HG03520 (cell line): ENCODE results near the gene EXD3.

ENCODE experiments used
- ATAC-seq: cut with Tn5 transposase; IDR thresholded peaks from one replicate; pipeline ENCODE4 v1.9.1; 2021; ENCODE audit warnings: mild to moderate bottlenecking, moderate library complexity; ENCODE audit not compliant: unreplicated experiment

Gene EXD3

DNA sequence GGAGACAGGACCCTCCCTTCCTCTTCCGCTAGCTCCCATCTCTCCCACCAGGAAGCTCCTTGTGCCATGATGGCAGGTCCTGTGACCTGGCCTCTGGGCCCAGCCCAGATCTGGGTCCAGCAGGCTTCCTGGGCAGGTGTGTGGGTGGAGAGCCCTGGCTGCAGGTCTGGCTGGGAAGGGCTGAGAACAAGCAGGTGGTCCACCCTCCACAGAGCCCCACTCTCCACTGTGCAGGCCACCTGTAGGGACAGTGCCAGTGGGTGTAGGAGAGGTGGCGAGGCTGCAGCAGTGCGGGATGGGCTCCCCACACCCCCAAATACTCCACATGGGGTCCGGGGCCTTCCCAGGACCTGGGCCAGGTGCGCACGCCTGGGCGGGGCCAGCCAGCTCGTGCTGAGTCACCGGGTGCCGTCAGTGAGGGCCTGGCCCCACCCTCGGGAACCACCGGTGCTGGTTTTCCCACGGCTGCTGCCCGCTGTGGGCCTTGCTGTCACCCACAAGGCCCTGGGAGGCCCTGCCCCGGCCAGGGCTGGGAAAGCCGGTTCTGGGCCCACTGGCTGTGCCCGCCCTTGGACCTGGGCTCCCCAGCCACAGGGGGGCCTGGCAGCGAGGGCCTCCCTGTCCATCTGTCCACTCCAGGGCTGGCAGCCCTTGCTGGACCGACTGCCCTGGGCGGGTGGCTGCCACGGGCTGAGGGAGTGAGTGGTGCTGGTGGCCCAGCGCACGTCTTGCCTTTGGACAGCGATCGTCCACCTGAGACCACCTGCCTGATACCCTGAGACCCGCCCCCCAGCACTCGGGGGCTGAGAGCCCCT lies 111.6 kb downstream of the EXD3 start:
- no peak for ATAC-seq

GRCh38 chr9:137310189-137311052 lies 112.5 kb downstream of the EXD3 start:
- no peak for ATAC-seq

GRCh38 chr9:137309368-137310188 lies 113.4 kb downstream of the EXD3 start:
- no peak for ATAC-seq

- no peak for ATAC-seq
Measured at GRCh38 chr9:137308057-137308619, 114.8 kb downstream of the EXD3 start.

- no peak for ATAC-seq
Measured at GRCh38 chr9:137307255-137308056, 115.5 kb downstream of the EXD3 start.

- ATAC-seq = no peak
Measured at GRCh38 chr9:137306850-137307254, 116.1 kb downstream of the EXD3 start.

DNA sequence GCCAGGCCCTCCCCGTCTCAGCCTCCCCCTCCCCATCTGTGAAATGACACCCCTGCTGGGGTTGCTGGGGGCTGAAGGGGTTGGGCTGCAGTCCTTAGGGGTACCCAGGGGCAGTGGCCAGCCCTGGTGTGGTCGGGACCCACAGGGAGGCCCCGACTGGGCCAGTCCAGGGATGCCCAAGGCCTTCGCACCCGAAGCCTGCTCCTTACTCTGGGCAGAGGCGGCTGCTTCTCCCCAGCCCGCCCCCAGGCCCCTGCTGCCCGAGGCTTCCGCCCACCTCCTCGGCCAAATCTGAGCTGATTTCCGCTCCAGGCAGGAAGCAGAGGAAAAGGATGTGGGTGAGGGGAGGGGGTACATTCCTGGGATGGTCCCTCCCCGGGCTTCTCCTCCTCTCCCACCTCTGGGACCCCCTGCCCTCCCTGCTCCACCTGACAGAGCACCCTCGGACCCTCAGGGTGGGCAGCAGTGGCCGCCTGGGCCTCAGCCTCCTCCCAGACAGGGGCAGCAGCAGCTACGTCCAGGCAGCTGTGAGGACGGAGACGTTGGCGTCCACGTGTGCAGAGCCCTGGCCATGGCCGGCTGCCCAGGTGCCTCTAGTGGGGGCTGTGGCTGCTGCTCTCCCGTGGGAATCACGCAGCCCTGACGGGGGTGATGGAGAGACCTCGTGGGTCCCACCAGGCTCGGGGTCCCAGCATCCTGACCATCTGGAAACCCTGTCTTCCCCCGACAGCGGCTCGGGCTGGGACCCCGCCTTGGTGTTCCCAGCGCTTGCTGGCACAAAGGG lies 116.7 kb downstream of the EXD3 start:
- no peak for ATAC-seq

GRCh38 chr9:137305798-137306065 lies 117.2 kb downstream of the EXD3 start:
- ATAC-seq = no peak

DNA sequence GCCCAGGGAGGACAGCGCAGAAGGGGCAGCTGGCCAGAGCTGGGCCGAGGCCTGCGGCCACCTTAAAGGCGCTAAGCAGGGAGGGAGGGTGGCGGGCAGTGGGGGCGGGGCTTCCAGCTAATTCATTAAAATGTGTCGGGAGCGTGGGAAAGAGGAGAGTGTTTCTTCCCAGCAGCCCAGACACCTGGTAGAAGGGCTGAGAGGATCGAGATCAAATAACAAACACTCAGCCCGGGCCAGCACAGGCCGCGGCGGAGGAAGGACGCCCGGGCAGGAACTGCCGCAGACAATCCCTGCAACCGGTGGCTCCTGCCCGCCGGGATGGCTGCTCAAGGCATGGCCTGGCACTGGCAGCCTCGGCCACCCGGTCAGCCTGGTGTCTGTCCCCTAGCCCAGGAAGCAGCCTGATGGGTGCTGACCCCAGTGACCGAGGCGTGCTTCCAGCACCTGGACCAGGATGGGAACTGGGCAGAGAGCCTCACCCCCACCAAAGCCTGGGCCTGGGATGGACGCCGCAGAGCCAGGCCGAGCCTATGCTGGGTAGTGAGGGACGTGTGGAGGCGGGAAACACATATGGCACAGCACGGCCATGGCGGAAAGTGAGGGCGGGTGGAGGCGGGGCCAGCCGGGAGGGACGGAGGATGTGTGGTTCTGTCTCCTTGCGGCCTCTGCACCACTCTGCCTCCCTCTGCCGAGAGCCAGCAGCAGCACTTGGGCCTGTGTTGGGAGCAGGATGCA lies 117.7 kb downstream of the EXD3 start:
- no peak for ATAC-seq

- no peak for ATAC-seq
Measured at GRCh38 chr9:137304383-137305059, 118.4 kb downstream of the EXD3 start.

GRCh38 chr9:137303893-137304382 lies 119.0 kb downstream of the EXD3 start:
- no peak for ATAC-seq

DNA sequence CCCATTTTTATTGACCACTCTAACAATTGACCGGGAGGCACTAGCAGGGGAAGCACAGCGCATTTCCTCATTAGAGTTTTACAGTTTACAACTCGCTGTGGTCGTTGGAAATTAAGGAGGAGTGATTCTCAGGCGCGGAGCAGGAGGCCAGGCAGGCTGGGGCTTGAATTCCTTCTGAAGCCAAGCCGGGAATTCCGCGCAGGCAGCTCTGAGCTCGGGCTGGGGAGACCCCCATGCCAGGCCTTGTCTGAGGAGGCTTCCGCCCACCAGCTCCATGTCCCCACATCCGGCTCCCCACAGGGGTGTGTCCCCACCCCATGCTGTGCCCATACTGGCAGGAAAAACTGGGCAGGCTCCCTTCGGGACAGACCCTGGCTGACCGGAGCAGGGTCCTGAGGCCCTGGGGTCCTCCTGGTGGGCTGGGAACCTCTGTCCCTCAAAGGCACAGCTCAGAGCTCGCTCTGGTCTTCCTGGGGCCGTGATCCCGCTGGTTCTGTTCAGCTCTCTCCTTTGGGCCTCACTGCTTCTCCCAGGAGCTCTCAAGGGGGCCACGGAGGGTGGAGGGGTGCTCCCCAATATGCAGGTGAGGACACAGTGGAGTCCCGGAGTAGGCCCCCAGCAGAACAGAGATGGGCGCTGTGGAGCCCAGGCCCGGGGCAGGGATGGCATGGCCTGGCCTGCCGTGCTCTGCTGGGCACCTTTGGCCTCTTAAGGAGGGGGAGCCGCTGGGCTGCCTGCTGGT lies 119.6 kb downstream of the EXD3 start:
- no peak for ATAC-seq

GRCh38 chr9:137302449-137303150 lies 120.4 kb downstream of the EXD3 start:
- ATAC-seq = peak; percentile 36

GRCh38 chr9:137302118-137302448 lies 120.9 kb downstream of the EXD3 start, which contains the start of gene NRARP:
Gene NRARP (minus strand): TSS chr9:137302271. CDS start chr9:137301928, 343 bp downstream.
- peak; percentile 65 for ATAC-seq

DNA sequence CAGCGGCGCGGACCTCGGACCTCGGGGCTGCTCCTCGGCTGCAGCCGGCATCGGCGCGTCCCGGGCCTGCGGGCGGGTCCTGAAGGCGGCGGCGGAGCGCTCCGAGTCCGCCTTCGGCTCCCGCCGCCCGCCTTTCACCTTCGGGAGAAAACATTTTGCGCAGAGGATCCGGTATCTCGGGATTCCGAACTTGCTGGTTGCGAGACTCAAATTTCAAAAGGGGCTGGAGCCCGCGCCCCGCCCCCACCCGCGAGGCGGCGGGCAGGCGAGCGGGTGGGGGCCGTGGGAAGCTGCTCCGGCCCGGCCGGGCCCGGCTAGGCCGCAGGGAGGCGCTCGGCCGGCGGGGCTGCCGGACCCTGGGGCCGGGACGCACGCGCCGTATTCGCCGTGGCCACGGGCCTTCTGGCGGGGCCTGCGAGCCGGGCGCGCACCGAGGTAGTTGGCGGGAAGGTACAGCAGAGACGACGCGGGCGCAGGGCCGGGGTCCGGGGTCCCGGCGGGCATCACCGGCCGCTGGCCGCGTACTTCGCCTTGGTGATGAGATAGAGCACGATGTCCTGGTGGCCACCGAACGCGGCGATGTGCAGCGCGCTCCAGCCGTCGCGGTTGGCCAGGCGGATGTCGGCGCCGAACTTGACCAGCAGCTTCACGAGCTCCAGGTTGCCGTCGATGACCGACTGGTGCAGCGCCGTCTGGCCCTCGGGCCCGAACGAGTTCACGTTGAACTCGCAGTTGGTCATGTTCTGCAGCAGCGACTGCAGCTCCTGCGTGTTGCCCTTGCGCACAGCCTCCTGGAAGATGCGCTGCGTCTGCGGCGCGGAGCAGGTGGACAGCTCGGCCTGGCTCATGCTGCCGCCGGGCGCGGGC lies 121.6 kb downstream of the EXD3 start:
- ATAC-seq = peak; percentile 10

DNA sequence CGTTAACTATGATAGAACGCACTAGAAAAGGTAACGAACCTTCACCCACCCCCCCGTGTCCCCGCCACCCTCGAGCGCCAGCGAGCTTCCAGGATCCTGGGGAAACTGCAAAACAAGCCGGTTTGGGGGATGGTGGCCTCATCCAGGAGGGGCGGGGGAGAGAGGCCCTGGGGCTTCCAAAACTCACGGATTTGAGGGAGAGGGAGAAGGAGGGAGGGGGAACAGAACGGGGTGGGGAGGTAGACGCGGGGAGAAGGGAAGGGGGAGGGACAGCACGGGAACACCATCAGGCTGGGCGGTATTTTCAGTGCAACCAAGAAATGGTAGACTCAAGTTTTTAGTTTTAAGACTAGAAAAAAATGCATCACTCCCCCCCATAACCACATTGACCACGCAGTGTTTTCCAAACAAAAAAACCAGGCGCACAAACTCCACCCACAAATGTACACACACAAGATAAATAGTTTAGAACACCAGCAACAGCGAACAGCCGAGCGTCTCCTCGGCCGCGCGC lies 122.3 kb downstream of the EXD3 start:
- ATAC-seq = no peak
